Measurements from ENCODE around the gene PDXP. TPM values are rescaled to one million over a fixed set of nuclear protein-coding genes. Genes with fewer than 3 reads are reported as not detected.

The PDXP gene
- total and polyA plus RNA-seq, 2 of the 4 experiments (the other 2 are of a cell fraction) = 5.4 to 24.1 TPM

DNA sequence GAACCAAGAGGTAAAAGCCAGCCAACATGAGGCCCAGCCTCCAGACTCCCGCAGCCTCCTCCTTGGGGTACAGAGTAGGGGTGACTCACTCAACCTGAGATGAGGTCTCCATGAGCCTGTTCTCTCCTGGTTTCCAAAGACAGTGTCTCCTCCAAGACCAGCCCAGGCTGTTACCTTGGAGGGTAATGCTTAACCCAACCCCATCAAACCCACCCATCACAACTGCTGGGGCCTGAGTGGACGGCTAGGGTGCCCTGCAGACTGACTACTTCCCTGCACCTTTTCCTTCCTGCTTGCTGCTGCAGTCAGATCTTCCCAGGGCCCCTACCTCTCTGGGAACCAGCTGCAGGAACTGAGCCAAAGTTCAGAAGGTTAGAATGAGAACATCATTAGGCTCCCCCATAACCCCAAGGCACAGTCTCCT lies 22.5 kb downstream of the PDXP start:
- Histone ChIP-seq H4K5ac (ENCODE audit: low read depth, low read length) (no peak overlapping the region), H3K4ac (ENCODE audit: low read depth, low read length) (peak overlapping the region; percentile 47), H3K36me3 (ENCODE audit: control insufficient read depth, insufficient read depth, low read length) (peaks cover 28% of the 10 kb centered on the region), H3K56ac (ENCODE audit: extremely low read depth, insufficient read depth, low read length) (no peak overlapping the region), H3K79me1 (ENCODE audit: low read depth in 1 of 2, low read length in 2 of 2) (peaks cover 8 to 35% of the 10 kb centered on the region in 2 experiments; a peak in 3 of 4 replicates), H4K20me1 (ENCODE audit: insufficient read depth, low read length) (peaks cover 57% of the 10 kb centered on the region), H2AK9ac (replicated peaks; ENCODE audit: low read depth, low read length, poor library complexity) (peak overlapping the region; percentile 80), H3K23ac (ENCODE audit: low read depth, low read length) (no peak overlapping the region), H3K18ac (ENCODE audit: low read depth, low read length) (no peak overlapping the region), H3K9me1 (ENCODE audit: insufficient read depth, low read length) (no peaks in the 10 kb centered on the region), H3K27ac (ENCODE audit: insufficient read depth, low read length) (peak overlapping the region; percentile 3), H2AK5ac (ENCODE audit: low read depth, low read length) (peak overlapping the region; percentile 79; the same call in 1 of the 2 replicates), H3K4me1 (ENCODE audit: control insufficient read depth, insufficient read depth, low read length) (peaks cover 17% of the 10 kb centered on the region), H2BK20ac (ENCODE audit: low read depth, low read length) (peak overlapping the region; percentile 72; the same call in 1 of the 2 replicates), H4K8ac (ENCODE audit: low read depth in 2 of 2, low read length in 2 of 2) (peak overlapping the region in 1 of 2 experiments; percentile 60; a peak in 1 of 4 replicates), H2BK15ac (ENCODE audit: low read depth, low read length) (no peak overlapping the region), H3K9ac (ENCODE audit: low read depth, low read length) (no peak overlapping the region), H2BK5ac (ENCODE audit: low read depth, low read length, poor library complexity, severe bottlenecking) (peak overlapping the region; percentile 42), H3K4me2 (ENCODE audit: low read depth, low read length) (no peak overlapping the region), H3K27me3 (ENCODE audit: control insufficient read depth, insufficient read depth, low read length) (no peaks in the 10 kb centered on the region), H3K4me3 (ENCODE audit: insufficient read depth, low read depth, low read length) (no peak overlapping the region), H3K9me3 (ENCODE audit: control insufficient read depth, insufficient read depth, low read length) (no peaks in the 10 kb centered on the region), H4K91ac (ENCODE audit: insufficient read depth, low read depth, low read length) (peak overlapping the region; percentile 21), H3K14ac (replicated peaks; ENCODE audit: low read depth, low read length) (no peak overlapping the region), H2AFZ (replicated peaks; ENCODE audit: low read length, poor library complexity) (peak overlapping the region; percentile 12), H2BK120ac (ENCODE audit: low read depth, low read length) (peak overlapping the region; percentile 40; the same call in 1 of the 2 replicates)
- ChIA-PET POLR2A (ENCODE audit: unreplicated experiment) (interaction anchor here (0.5 to 2.1 kb wide), 5 partner anchors 22 to 193 kb away, joined by 3 to 15 read pairs (median 10); partner anchors contain the start of genes PDXP and SH3BP1), CTCF (interaction anchor here (0.6 to 2.0 kb wide), 6 partner anchors 13 to 886 kb away, joined by 3 to 24 read pairs (median 14); no protein-coding TSS in a partner anchor)
- intact Hi-C loops (cut with micrococcal nuclease) (loop anchor here (1.0 to 5.0 kb wide), 4 partner anchors 20 to 111 kb away; no protein-coding TSS in a partner anchor), in situ Hi-C loops (cut with MboI; ENCODE audit: low sequenced_read_pairs) (loop anchor here (5.0 kb wide), 1 partner anchor 34 kb away; no protein-coding TSS in a partner anchor), dilution Hi-C loops (cut with HindIII; ENCODE audit: low sequenced_read_pairs, unreplicated experiment) (no loop called here)
- peak; percentile 63 for DNase-seq
- no CpG with 5 or more reads among the region's 2 CpGs for WGBS, 2 experiments (ENCODE audit: extremely low coverage in 2 of 2, insufficient read length in 1 of 2)
- ATAC-seq (ENCODE audit: low read depth) = peak; percentile 6
- TF ChIP-seq MAFK (IDR thresholded peaks at IDR 0.05; ENCODE audit: low read depth, low read length) (no peak), POLR2A (IDR thresholded peaks at IDR 0.05; ENCODE audit: low read depth, low read length) (no peak), MAZ (IDR thresholded peaks at IDR 0.05; ENCODE audit: borderline replicate concordance, low read depth, low read length) (no peak), BHLHE40 (IDR thresholded peaks at IDR 0.05; ENCODE audit: low read depth, low read length) (no peak), FOS (IDR thresholded peaks at IDR 0.05; ENCODE audit: low read depth, low read length) (no peak), RFX5 (IDR thresholded peaks at IDR 0.05; ENCODE audit: low read depth, low read length) (no peak), RAD21 (IDR thresholded peaks at IDR 0.05; ENCODE audit: low read length) (no peak), RCOR1 (IDR thresholded peaks at IDR 0.05; ENCODE audit: insufficient replicate concordance, low read length) (no peak), CEBPB (IDR thresholded peaks at IDR 0.05; ENCODE audit: low read depth, low read length) (no peak), NFE2L2 (IDR thresholded peaks at IDR 0.05; ENCODE audit: low read depth, low read length) (no peak), SMC3 (IDR thresholded peaks at IDR 0.05; ENCODE audit: low read depth, low read length) (no peak), CHD1 (IDR thresholded peaks at IDR 0.05; ENCODE audit: low read depth, low read length) (no peak), ELK1 (IDR thresholded peaks at IDR 0.05; ENCODE audit: borderline replicate concordance, low read depth, low read length) (no peak), MXI1 (IDR thresholded peaks at IDR 0.05; ENCODE audit: borderline replicate concordance, low read depth, low read length) (no peak)
- TF ChIP-seq, protein P1, sequence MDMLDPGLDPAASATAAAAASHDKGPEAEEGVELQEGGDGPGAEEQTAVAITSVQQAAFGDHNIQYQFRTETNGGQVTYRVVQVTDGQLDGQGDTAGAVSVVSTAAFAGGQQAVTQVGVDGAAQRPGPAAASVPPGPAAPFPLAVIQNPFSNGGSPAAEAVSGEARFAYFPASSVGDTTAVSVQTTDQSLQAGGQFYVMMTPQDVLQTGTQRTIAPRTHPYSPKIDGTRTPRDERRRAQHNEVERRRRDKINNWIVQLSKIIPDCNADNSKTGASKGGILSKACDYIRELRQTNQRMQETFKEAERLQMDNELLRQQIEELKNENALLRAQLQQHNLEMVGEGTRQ (IDR thresholded peaks at IDR 0.05; ENCODE audit: low read depth, low read length) = no peak
- TF ChIP-seq, protein P2, sequence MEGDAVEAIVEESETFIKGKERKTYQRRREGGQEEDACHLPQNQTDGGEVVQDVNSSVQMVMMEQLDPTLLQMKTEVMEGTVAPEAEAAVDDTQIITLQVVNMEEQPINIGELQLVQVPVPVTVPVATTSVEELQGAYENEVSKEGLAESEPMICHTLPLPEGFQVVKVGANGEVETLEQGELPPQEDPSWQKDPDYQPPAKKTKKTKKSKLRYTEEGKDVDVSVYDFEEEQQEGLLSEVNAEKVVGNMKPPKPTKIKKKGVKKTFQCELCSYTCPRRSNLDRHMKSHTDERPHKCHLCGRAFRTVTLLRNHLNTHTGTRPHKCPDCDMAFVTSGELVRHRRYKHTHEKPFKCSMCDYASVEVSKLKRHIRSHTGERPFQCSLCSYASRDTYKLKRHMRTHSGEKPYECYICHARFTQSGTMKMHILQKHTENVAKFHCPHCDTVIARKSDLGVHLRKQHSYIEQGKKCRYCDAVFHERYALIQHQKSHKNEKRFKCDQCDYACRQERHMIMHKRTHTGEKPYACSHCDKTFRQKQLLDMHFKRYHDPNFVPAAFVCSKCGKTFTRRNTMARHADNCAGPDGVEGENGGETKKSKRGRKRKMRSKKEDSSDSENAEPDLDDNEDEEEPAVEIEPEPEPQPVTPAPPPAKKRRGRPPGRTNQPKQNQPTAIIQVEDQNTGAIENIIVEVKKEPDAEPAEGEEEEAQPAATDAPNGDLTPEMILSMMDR (conservative IDR thresholded peaks at IDR 0.05; ENCODE audit: low read depth, low read length) = no peak
- BruUV-seq (replicated peaks) = no TSS peak
